ENCODE data around the gene PXK.

- TF ChIP-seq CTCF (IDR thresholded peaks at IDR 0.05), result no peak
- no peak for TF ChIP-seq POLR2A (IDR thresholded peaks at IDR 0.05; ENCODE audit: low read depth)
These were observed 137.8 kb downstream of the PXK start for GRCh38 chr3:58470363-58471024.
